Measurements from ENCODE around the gene PRSS53. TPM values are rescaled to one million over a fixed set of nuclear protein-coding genes. Genes with fewer than 3 reads are reported as not detected.

Gene PRSS53
- polyA plus RNA-seq, 1 of the 3 experiments (the other 2 are of a cell fraction), result 3.1 TPM

GRCh38 chr16:31043898-31044481 lies 44.8 kb downstream of the PRSS53 start:
- Histone ChIP-seq H2AFZ (ENCODE audit: low read depth) (no peak overlapping the region), H3K4me1 (ENCODE audit: control insufficient read depth in 1 of 2, insufficient read depth in 2 of 2, low read depth in 1 of 2, low read length in 1 of 2) (no peaks in the 10 kb centered on the region), H3K9ac (no peak overlapping the region), H3F3A (replicated peaks; ENCODE audit: insufficient read depth) (peaks cover 4% of the 10 kb centered on the region), H3K79me2 (ENCODE audit: insufficient read depth) (no peaks in the 10 kb centered on the region), H3K9me3 (no peaks in the 10 kb centered on the region), H3K27me3 (ENCODE audit: insufficient read depth) (no peaks in the 10 kb centered on the region), H4K20me1 (ENCODE audit: insufficient read depth) (no peaks in the 10 kb centered on the region), H3K9me2 (no peaks in the 10 kb centered on the region), H3K27ac (ENCODE audit: low read depth in 2 of 2, low read length in 1 of 2) (no peak overlapping the region), H3K4me2 (no peak overlapping the region), H3K36me3 (replicated peaks in 1 of 2; ENCODE audit: control insufficient read depth in 1 of 2, insufficient read depth in 2 of 2, low read length in 1 of 2) (peaks cover 16 to 20% of the 10 kb centered on the region in 2 experiments), H3K4me3 (ENCODE audit: low read depth in 2 of 2, low read length in 1 of 2) (no peak overlapping the region)
- POLR2A ChIA-PET, result interaction anchor here (1.1 kb wide), 1 partner anchor 25 kb away, joined by 3 read pairs; no protein-coding TSS in a partner anchor
- DNase-seq, result no peak
- 93% methylated on average over 4 of the region's 4 CpGs for WGBS (ENCODE audit: low lambda C conversion rate)
- TF ChIP-seq ELF1 (IDR thresholded peaks at IDR 0.05) (no peak), RXRA (IDR thresholded peaks at IDR 0.05; ENCODE audit: borderline replicate concordance, low read depth) (no peak), RCOR1 (IDR thresholded peaks at IDR 0.05; ENCODE audit: low read length) (no peak), MEF2A (IDR thresholded peaks at IDR 0.05; ENCODE audit: borderline replicate concordance, low read depth) (no peak), FOXM1 (IDR thresholded peaks at IDR 0.05; ENCODE audit: low read depth) (no peak), REST (IDR thresholded peaks at IDR 0.05; ENCODE audit: low read depth, low read length) (no peak), FOSL2 (IDR thresholded peaks at IDR 0.05; ENCODE audit: borderline replicate concordance, low read depth) (no peak), TCF12 (IDR thresholded peaks at IDR 0.05) (no peak), CTCF (IDR thresholded peaks at IDR 0.05) (no peak), GABPA (IDR thresholded peaks at IDR 0.05; ENCODE audit: low read depth) (no peak), RAD21 (IDR thresholded peaks at IDR 0.05; ENCODE audit: low read length) (no peak), USF2 (IDR thresholded peaks at IDR 0.05; ENCODE audit: borderline replicate concordance, low read depth, low read length) (no peak), FOXJ3 (CRISPR knock-in tag; IDR thresholded peaks at IDR 0.05) (no peak), MAX (IDR thresholded peaks at IDR 0.05; ENCODE audit: low read depth) (no peak), NRF1 (IDR thresholded peaks at IDR 0.05; ENCODE audit: low read depth, low read length) (no peak)
- CTCF ChIA-PET, result interaction anchor here (0.6 to 1.2 kb wide), 2 partner anchors 11 to 59 kb away, joined by 3 to 4 read pairs; partner anchors contain the start of genes HSD3B7 and STX4
